Astrocyte (in vitro differentiated cells and primary cell): ENCODE results near the gene RNF138. TPM values are rescaled to one million over a fixed set of nuclear protein-coding genes. Genes with fewer than 3 reads are reported as not detected.

Experiments
- DNase-seq: peaks from one replicate; pipeline ENCODE4 v3.0.0-alpha.2; 2010; ENCODE audit warnings: low read depth
- FAIRE-seq: peaks from 2 replicates; lab custom pipeline; 2011; peaks lifted over from hg19 to GRCh38; lab: Jason Lieb, UNC
- H2AFZ ChIP-seq: 2 replicates; pipeline ENCODE4 v1.6.0; 2012; ENCODE audit warnings: low read depth, low read length, inconsistent platforms
- H3K27ac ChIP-seq: 2 replicates; pipeline ENCODE4 v1.5.1; 2011; ENCODE audit warnings: low read depth, low read length, inconsistent platforms
- H3K27me3 ChIP-seq: 2 replicates; pipeline ENCODE4 v1.6.0; 2011; ENCODE audit warnings: low read length, inconsistent platforms; ENCODE audit not compliant: insufficient read depth
- H3K36me3 ChIP-seq: 2 replicates; pipeline ENCODE4 v1.5.1; 2011; ENCODE audit warnings: low read length, inconsistent platforms; ENCODE audit not compliant: insufficient read depth
- H3K4me1 ChIP-seq: 2 replicates; pipeline ENCODE4 v1.5.1; 2011; ENCODE audit warnings: low read length, inconsistent platforms; ENCODE audit not compliant: insufficient read depth
- H3K4me2 ChIP-seq: 2 replicates; pipeline ENCODE4 v1.6.0; 2012; ENCODE audit warnings: low read length, inconsistent platforms
- H3K4me3 ChIP-seq: 2 replicates; pipeline ENCODE4 v1.5.1; 2011; ENCODE audit warnings: low read depth, mild to moderate bottlenecking, low read length, inconsistent platforms; ENCODE audit not compliant: insufficient read depth
- H3K79me2 ChIP-seq: 2 replicates; pipeline ENCODE4 v1.6.0; 2012; ENCODE audit warnings: mild to moderate bottlenecking, low read length, inconsistent platforms; ENCODE audit not compliant: insufficient read depth
- H3K9ac ChIP-seq: 2 replicates; pipeline ENCODE4 v1.6.0; 2012; ENCODE audit warnings: mild to moderate bottlenecking, low read length, inconsistent platforms
- H3K9me3 ChIP-seq: 2 replicates; pipeline ENCODE4 v1.5.1; 2012; ENCODE audit warnings: low read depth, mild to moderate bottlenecking, low read length, inconsistent platforms; ENCODE audit not compliant: insufficient read depth
- H4K20me1 ChIP-seq: 2 replicates; pipeline ENCODE4 v1.6.0; 2012; ENCODE audit warnings: low read length, inconsistent platforms; ENCODE audit not compliant: insufficient read depth
- H3K27ac Mint-ChIP-seq: one replicate; pipeline ENCODE4 v1.8.0; 2021; ENCODE audit warnings: mild to moderate bottlenecking, mixed read lengths; ENCODE audit not compliant: unreplicated experiment
- H3K27me3 Mint-ChIP-seq: one replicate; pipeline ENCODE4 v1.8.0; 2021; ENCODE audit warnings: low read depth, mixed read lengths; ENCODE audit not compliant: unreplicated experiment
- H3K36me3 Mint-ChIP-seq: one replicate; pipeline ENCODE4 v1.8.0; 2021; ENCODE audit warnings: low read depth, mixed read lengths; ENCODE audit not compliant: unreplicated experiment
- H3K4me1 Mint-ChIP-seq: one replicate; pipeline ENCODE4 v1.8.0; 2021; ENCODE audit warnings: low read depth, mixed read lengths; ENCODE audit not compliant: unreplicated experiment
- H3K4me3 Mint-ChIP-seq: one replicate; pipeline ENCODE4 v1.8.0; 2021; ENCODE audit warnings: mild to moderate bottlenecking, moderate library complexity, mixed read lengths; ENCODE audit not compliant: unreplicated experiment
- H3K9me3 Mint-ChIP-seq: one replicate; pipeline ENCODE4 v1.8.0; 2021; ENCODE audit warnings: mild to moderate bottlenecking, mixed read lengths; ENCODE audit not compliant: unreplicated experiment
- CTCF ChIP-seq: IDR thresholded peaks from 2 replicates; pipeline ENCODE4 v1.5.1; 2011; ENCODE audit warnings: low read depth, mild to moderate bottlenecking, inconsistent platforms, low read length, moderate library complexity; ENCODE audit not compliant: insufficient read depth
- EZH2 ChIP-seq: IDR thresholded peaks from 2 replicates; pipeline ENCODE4 v1.6.1; 2012; ENCODE audit warnings: mild to moderate bottlenecking, low read length, inconsistent platforms; ENCODE audit not compliant: insufficient read depth
- total RNA-seq: library from RNA; stranded (reverse); gene quantifications from 2 replicates; pipeline ENCODE4 v1.2.1, GENCODE V29; 2021

Gene RNF138
- total RNA-seq, 1 donor from 2014 or later, result 15.4 TPM

- peaks cover 10% of the 10 kb centered on the region for H3K4me1 Mint-ChIP-seq
- Histone ChIP-seq H3K4me2 (no peak overlapping the region), H3K4me3 (no peak overlapping the region), H3K27ac (no peak overlapping the region), H3K9me3 (no peaks in the 10 kb centered on the region), H3K9ac (no peak overlapping the region), H3K4me1 (no peaks in the 10 kb centered on the region), H4K20me1 (peaks cover 24% of the 10 kb centered on the region), H3K36me3 (no peaks in the 10 kb centered on the region), H2AFZ (no peak overlapping the region), H3K79me2 (peaks cover 76% of the 10 kb centered on the region), H3K27me3 (no peaks in the 10 kb centered on the region)
- no peak for FAIRE-seq
- no peaks in the 10 kb centered on the region for H3K36me3 Mint-ChIP-seq
- H3K4me3 Mint-ChIP-seq, result no peak overlapping the region
- H3K27me3 Mint-ChIP-seq, result no peaks in the 10 kb centered on the region
- H3K9me3 Mint-ChIP-seq, result no peaks in the 10 kb centered on the region
- DNase-seq, result no peak
- no peak overlapping the region for H3K27ac Mint-ChIP-seq
- TF ChIP-seq EZH2, result no peak
- TF ChIP-seq CTCF, result no peak
Measured at GRCh38 chr18:32095192-32095899, 3.7 kb downstream of the RNF138 start.

- H2AFZ ChIP-seq, result no peak overlapping the region
- no peak for DNase-seq
- no peaks in the 10 kb centered on the region for H3K9me3 Mint-ChIP-seq
- H4K20me1 ChIP-seq, result peaks cover 24% of the 10 kb centered on the region
- no peak overlapping the region for H3K27ac ChIP-seq
- peaks cover 80% of the 10 kb centered on the region for H3K79me2 ChIP-seq
- H3K4me1 Mint-ChIP-seq, result peaks cover 10% of the 10 kb centered on the region
- H3K4me3 Mint-ChIP-seq, result no peak overlapping the region
- H3K9ac ChIP-seq, result no peak overlapping the region
- no peak overlapping the region for H3K4me2 ChIP-seq
- peaks cover under 1% of the 10 kb centered on the region for H3K36me3 Mint-ChIP-seq
- TF ChIP-seq EZH2 (no peak), CTCF (no peak)
- no peak for FAIRE-seq
- H3K27ac Mint-ChIP-seq, result no peak overlapping the region
- no peaks in the 10 kb centered on the region for H3K27me3 ChIP-seq
- no peaks in the 10 kb centered on the region for H3K27me3 Mint-ChIP-seq
- no peaks in the 10 kb centered on the region for H3K9me3 ChIP-seq
- no peaks in the 10 kb centered on the region for H3K4me1 ChIP-seq
- H3K36me3 ChIP-seq, result no peaks in the 10 kb centered on the region
- no peak overlapping the region for H3K4me3 ChIP-seq
Measured at GRCh38 chr18:32095900-32096229, 4.2 kb downstream of the RNF138 start.

DNA sequence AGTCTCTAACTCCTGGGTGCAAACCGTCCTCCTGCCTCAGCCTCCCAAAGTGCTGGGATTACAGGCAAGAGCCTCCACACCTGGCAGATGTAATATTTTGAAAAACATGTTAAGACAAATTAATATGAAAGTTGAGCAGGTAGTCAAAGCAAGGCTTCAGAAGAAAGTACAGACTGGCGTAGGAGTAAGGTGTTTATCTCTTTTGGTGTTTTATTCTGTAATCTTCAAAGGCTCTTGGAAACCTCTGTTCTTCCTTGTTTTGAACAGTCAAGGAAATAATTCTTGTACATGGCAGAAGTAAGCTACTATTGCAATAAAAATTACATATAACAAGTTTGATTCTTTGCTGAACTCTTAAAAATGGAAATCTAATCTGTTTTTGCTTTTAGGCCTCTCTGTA, 5.3 kb downstream of the RNF138 start:
- TF ChIP-seq EZH2 (no peak), CTCF (no peak)
- Histone ChIP-seq H3K27ac (no peak overlapping the region), H3K4me1 (no peaks in the 10 kb centered on the region), H3K4me2 (no peak overlapping the region), H3K9ac (no peak overlapping the region), H2AFZ (no peak overlapping the region), H3K79me2 (peaks cover 91% of the 10 kb centered on the region), H3K27me3 (no peaks in the 10 kb centered on the region), H3K9me3 (no peaks in the 10 kb centered on the region), H3K36me3 (no peaks in the 10 kb centered on the region), H3K4me3 (no peak overlapping the region), H4K20me1 (peaks cover 28% of the 10 kb centered on the region)
- DNase-seq, result no peak
- Mint-ChIP-seq H3K4me1 (peaks cover 10% of the 10 kb centered on the region), H3K27me3 (no peaks in the 10 kb centered on the region), H3K36me3 (peaks cover 2% of the 10 kb centered on the region), H3K27ac (no peak overlapping the region), H3K4me3 (no peak overlapping the region), H3K9me3 (no peaks in the 10 kb centered on the region)
- FAIRE-seq, result no peak
